HG02973 (cell line): ENCODE data around the gene RNF144B.
A peak's percentile ranks its signal among the peaks of the same experiment; 100 is the strongest.
"Not testable (repeated sequence)": the region's sequence is repeated elsewhere in the genome, so short reads cannot be mapped to it uniquely, and the experiment has no call there.

Experiments
- ATAC-seq: cut with Tn5 transposase; IDR thresholded peaks from one replicate; pipeline ENCODE4 v1.9.1; 2021; ENCODE audit warnings: moderate library complexity; ENCODE audit not compliant: unreplicated experiment

RNF144B gene

GRCh38 chr6:18387061-18387721 lies at the start of gene RNF144B:
Gene RNF144B (plus strand): TSS chr6:18387350. CDS start chr6:18399535, 12,185 bp downstream.
- peak; percentile 74 for ATAC-seq

GRCh38 chr6:18339599-18339998 lies 47.6 kb upstream of the RNF144B start:
- no peak for ATAC-seq

GRCh38 chr6:18340781-18341551 lies 46.2 kb upstream of the RNF144B start:
- no peak for ATAC-seq

GRCh38 chr6:18342223-18342622 lies 44.9 kb upstream of the RNF144B start:
- no peak for ATAC-seq

- no peak for ATAC-seq
Measured at GRCh38 chr6:18343741-18344140, 43.4 kb upstream of the RNF144B start.

- no peak for ATAC-seq
Measured at GRCh38 chr6:18347021-18347577, 40.1 kb upstream of the RNF144B start.

- no peak for ATAC-seq
Measured at GRCh38 chr6:18347866-18348265, 39.3 kb upstream of the RNF144B start.

- no peak for ATAC-seq
Measured at GRCh38 chr6:18349386-18349785, 37.8 kb upstream of the RNF144B start.

- no peak for ATAC-seq
Measured at GRCh38 chr6:18350271-18350670, 36.9 kb upstream of the RNF144B start.

- ATAC-seq = no peak
Measured at GRCh38 chr6:18350712-18351111, 36.4 kb upstream of the RNF144B start.

GRCh38 chr6:18352001-18352400 lies 35.1 kb upstream of the RNF144B start:
- ATAC-seq = no peak

- no peak for ATAC-seq
Measured at GRCh38 chr6:18352842-18353241, 34.3 kb upstream of the RNF144B start.

GRCh38 chr6:18353251-18353650 lies 33.9 kb upstream of the RNF144B start:
- no peak for ATAC-seq

- ATAC-seq = not testable (repeated sequence)
Measured at GRCh38 chr6:18357546-18357945, 29.6 kb upstream of the RNF144B start.

- ATAC-seq = peak; percentile 74
Measured at GRCh38 chr6:18359237-18359885, 27.8 kb upstream of the RNF144B start.

GRCh38 chr6:18360188-18360587 lies 27.0 kb upstream of the RNF144B start:
- no peak for ATAC-seq

- ATAC-seq = no peak
Measured at GRCh38 chr6:18362058-18362561, 25.0 kb upstream of the RNF144B start.

- ATAC-seq = no peak
Measured at GRCh38 chr6:18363746-18364145, 23.4 kb upstream of the RNF144B start.

GRCh38 chr6:18364561-18364960 lies 22.6 kb upstream of the RNF144B start:
- not testable (repeated sequence) for ATAC-seq

- ATAC-seq = no peak
Measured at GRCh38 chr6:18367371-18367770, 19.8 kb upstream of the RNF144B start.
